ENCODE results near the gene SH3RF3. TPM values are rescaled to one million over a fixed set of nuclear protein-coding genes. Genes with fewer than 3 reads are reported as not detected.

The SH3RF3 gene
- total RNA-seq, 1 donor from 2014 or later: 0.23 TPM

DNA sequence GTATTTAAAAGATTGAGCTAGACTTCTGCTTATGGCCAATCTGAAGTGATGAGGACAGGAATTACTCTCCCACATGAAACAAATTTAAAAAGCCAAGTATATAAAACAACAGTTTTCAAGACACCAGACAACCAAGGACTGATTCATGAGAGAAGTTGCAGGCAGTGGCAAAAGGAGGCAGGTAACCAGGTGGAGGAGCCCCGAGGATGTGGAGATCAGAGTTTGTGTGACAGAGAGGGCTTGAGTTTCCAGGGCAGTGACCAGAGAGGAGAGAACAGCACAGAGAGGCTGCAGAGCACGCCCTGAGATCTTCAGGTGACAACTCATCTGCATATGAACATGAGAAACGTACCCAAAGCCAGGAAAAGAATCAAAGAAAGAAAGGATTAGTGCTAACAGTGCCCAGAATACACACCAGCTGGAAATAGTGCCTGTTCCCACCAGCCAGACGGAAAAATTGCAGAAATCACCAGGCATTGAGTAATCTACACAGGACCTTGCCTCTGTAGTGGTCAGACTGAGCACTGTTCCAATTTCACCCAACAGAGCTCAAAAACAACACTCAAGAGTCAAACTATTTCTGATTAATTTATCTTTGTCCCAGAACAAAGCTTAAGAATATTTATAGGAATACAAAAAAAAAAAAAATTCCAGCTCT lies 311.6 kb downstream of the SH3RF3 start:
- intact Hi-C loops (cut with micrococcal nuclease): no loop called here

DNA sequence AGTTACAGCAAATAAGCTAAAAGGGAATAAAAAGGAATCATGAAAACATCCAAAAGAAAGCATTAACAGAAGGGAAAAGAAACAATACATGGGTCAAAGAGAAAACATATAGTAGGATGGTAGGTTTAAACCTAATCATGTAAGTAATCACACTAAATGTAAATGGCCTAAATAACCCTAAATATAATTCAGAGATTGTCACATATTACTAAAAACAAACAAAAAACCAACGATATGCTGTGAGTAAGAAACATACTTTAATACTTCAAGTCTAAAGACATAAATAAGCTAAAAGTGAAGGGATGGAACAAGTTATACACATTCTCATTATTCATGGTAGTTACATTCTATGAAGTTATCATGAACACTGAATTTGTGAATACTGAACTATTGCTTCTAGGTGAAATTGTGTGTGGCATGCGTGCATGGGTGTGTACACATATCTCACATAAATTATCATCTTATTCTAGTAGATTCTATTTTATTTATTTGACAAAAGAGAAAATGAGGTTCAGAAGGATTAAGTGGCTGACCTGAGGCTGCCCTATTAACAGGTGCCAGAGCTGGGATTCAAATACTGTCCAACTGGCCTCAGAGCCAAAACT lies 313.8 kb downstream of the SH3RF3 start:
- intact Hi-C loops (cut with micrococcal nuclease): no loop called here

DNA sequence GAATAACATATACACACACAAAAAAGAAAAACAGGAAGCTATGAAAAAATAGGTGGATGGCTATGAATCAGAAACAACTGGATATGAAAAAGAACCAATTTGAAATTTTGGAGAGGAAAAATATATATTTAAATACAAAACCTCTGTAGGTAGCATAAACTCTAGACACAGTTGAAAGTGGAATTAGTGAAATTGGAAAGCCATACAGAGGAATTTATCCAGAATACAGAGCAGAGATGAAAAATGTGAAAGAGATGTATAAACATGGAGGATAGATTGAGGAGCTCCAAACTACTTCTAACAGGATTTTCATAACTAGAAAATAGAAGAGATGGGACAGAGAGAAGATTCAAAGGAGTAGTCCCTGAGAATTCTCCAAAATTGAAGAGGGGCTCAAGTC lies 315.9 kb downstream of the SH3RF3 start:
- intact Hi-C loops (cut with micrococcal nuclease): no loop called here

DNA sequence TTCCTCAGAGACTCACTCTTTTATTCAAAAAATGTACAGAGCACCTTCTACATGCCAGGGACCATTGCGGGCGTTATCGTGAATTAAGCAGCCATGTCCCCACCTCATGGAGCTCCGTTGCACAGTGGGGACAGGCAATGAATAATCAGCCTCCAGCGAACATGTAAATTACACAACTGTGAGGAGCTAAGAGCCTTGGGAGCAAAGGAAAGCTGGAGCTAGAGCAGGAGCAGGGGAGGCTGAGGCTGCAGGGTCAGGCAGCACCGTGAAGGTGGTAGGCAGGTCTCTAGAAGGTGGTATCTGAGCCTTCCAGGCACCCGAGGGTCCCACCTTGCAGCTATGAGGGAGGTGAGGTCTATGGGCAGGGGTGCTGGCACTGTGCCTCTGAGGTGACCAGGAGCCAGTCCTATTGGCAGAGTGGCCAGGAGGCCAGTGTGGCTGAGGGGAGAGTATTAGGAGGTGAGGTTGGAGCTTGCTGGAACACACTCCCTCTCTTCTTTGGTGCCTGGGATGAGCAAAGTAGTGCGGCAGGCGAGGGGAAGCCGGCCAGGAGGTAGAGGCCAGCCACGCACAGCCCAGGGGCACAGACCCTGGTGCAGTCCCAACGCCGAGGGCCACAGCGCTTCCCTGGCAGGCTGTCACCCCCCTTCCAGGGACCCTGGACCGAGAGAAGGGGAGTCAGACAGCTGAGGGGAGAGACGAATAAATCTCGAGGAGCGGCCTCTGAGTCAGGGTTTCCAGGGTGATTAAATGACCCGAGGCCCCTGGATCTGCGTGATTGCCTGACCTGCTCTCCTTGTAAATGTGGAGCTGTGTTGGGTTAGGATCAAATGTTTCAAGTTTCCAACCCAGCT lies 317.5 kb downstream of the SH3RF3 start:
- intact Hi-C loops (cut with micrococcal nuclease): no loop called here

DNA sequence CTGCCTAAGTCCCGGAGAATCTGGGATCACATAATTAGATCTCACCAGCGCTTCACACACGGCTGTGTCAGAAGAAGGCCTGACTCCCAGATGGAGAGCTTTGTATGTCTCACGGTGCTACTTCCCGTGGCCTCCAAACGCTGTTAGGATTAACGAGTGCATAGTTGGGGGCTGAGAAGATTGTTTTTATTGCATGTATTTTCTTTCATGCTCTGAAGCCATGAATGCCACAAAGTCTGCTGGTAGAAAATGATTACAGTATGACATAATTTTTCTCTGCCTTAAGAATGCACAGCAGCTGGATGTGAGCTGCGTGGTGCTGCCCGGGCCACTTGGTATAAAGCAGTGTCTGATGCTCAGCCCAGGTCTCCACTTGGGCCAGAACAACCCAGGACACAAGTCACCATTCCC lies 318.3 kb downstream of the SH3RF3 start:
- intact Hi-C loops (cut with micrococcal nuclease): no loop called here

DNA sequence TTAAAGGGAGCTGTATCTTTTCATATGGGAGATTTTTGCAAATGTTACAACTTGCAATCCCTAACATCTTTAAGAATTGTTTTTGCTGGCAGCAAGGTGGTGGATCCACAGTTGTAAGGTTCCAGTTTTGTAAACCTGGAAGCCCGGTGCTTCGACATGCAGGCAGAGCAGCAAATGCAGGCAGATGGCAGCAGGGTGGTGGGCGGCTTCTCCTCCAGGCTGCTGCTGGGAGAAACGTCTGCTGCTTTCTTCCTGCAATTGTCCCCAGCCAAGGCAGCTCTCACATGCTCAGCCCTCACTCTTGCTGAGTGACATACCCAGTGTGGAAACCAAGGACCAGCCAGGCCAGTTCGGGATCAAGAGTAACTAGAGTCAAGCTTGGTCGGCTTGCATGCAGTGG lies 318.8 kb downstream of the SH3RF3 start:
- intact Hi-C loops (cut with micrococcal nuclease): no loop called here

DNA sequence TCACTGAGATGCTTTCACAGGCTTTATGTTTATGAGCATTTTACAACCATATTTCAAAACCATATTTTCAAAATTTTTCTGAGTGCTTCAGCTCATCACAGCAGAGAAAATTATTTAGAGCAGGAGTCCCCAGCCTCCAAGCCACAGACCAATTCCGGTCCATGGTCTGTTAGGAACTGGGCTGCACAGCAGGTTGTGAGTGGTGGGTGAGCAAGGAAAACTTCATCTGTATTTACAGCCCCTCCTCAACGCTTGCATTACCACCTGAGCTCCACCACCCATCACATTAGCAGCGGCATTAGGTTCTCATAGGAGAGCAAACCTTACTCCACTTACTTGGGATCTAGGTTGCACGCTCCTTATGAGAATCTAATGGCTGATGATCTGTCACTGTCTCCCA lies 319.2 kb downstream of the SH3RF3 start:
- intact Hi-C loops (cut with micrococcal nuclease): no loop called here

DNA sequence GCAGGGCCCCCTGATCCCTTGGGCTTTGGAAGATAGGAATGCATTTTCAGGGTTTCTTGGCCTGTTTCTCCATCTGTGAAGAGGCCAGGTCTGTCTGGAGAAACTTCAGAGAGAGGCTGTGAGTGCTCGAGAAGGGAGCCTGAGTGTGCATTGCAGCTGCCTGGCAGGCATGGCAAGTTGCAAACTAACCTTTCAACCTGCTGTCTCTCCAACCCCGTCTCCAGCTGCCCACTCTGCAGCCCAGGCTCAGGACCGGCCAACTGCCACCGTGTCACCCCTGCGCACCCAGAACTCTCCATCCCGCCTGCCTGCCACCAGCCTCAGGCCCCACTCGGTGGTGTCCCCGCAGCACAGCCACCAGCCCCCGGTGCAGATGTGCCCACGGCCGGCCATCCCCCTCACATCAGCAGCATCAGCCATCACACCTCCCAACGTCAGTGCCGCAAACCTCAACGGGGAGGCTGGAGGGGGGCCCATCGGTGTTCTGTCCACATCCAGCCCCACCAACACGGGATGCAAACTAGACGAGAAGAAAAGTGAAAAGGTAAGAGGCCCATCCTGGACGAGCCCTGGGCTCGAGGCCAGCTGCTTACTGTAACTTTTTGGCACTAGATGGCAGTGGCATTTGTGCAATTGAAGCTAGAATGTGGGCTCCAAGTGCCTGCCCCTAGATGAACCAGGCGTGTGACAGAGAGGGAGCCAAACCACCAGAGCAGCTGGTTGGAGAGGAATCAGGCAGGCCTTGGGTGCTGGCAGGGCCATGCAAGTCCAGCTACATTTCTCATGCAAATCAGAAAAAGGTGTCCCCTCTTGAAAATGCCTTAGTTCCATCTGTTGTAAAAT lies 320.2 kb downstream of the SH3RF3 start:
- intact Hi-C loops (cut with micrococcal nuclease): no loop called here

DNA sequence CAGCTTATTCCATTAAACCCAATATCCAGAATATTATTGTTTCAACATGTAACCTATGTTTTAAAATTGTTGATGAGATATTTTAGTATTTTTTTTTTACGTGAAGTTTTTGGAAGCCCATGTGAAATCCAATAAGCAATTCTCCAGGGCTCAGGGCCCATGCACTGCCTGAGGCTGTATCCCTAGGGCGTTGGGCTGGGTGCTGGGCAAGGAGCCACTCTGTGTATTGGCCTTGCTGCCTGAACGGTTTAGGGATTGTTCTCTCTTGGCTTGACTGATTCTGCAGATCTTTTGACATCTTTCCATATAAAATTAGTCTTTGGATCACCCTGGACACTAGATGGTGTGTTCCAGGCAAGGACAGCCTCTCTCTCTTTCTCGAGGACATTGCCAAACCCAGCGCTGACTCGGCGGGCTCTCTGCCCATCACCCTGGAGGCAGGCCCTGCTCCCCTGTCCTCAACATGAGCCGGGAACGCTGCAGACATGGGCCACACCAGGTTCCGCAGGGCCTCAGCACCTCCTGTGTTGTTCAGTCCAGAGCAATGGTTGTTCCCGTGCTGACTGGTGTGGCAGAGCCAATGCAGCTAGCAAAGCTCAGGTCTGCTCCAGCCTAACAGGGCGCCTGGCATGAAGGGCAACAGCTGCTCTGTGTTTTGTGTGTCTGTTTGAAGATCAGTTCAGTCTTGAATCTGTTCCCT lies 321.7 kb downstream of the SH3RF3 start:
- intact Hi-C loops (cut with micrococcal nuclease): no loop called here

DNA sequence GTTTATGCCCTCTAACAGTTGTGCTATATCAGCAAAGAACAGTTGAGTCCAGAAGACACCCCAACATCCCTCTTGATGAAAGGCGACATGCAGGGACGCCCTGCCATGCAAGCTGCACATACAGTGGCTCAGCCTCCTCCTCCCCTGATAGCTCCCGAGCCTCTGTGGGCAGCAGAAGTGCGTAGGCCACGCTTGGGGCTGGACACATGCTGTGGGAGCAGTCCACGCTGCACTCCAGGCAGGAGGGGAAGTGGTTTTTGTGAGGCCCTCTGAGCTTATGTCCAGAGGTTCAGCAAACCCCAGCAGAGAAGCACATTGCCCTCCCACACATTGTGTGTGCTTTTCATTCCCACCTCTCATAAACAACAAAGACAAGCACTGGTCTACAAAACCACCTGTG lies 322.7 kb downstream of the SH3RF3 start:
- intact Hi-C loops (cut with micrococcal nuclease): no loop called here

DNA sequence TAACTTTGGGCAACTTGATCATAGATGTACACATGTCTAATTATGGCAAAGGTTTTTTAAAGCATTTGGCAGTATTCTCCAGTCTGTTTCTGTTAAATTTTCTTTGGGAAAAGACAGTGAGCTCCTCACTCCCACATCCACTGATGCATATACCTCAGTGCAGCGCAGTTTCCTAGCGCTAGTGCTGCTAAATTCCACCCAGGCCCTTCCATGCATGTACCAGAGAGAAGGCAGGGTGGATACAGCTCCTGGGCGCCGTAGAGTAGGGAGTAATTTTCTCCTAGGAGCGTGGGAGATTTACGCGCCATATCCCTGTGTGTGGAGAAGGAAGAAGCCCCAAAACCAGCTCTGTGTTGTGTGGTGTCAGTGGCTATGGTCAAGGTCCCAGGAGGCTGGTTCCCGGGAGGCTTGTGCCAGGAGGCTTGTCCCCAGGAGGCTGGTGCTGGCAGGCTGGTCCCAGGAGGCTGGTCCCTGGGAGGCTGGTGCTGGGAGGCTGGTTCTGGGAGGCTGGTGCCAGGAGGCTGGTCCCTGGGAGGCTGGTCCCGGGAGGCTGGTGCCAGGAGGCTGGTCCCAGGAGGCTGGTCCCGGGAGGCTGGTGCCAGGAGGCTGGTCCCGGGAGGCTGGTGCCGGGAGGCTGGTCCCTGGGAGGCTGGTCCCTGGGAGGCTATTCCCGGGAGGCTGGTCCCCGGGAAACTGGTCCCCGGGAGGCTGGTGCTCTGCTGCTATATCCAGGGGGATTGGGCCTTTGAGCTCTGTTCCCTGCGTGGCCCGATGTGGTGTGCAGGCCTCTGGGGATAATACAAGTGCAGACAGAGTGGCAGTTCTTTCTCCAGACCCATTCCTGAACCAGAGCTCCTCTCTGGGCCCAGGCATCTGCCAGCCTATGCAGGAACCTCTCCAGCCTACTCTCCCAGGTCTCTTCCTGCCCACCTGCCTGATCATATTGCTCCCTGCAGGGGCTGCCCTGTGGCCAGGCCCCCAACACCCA lies 323.6 kb downstream of the SH3RF3 start:
- intact Hi-C loops (cut with micrococcal nuclease): no loop called here

DNA sequence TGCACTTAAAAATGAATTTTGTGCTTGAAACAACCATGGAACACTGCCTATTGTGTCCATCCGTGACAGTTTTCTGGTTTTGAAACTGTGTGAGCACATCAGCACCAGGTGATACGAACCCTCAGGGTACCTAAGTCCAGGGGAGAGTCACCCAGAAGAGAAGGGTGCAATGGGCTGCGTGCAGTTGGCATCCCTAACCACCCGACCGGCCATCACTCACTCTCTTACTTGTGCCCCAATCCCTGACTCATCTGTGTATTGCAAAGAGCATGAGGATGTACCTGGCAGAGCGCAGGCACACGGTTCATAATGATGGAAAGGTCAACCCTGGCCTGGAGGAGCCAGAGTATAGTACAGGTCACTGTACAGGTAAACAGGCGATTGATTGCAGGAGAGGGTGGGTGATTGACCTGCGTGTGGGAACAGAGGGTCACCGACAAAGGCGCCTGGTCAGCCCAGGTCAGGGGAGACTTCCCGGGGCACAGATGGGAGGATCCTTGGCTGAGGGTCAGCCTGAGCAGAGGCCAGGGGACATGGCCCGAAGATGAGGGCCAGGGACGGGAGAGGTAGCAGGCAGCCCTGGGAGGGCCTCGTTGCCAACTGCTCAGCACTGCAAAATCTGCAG lies 324.5 kb downstream of the SH3RF3 start:
- intact Hi-C loops (cut with micrococcal nuclease): no loop called here

DNA sequence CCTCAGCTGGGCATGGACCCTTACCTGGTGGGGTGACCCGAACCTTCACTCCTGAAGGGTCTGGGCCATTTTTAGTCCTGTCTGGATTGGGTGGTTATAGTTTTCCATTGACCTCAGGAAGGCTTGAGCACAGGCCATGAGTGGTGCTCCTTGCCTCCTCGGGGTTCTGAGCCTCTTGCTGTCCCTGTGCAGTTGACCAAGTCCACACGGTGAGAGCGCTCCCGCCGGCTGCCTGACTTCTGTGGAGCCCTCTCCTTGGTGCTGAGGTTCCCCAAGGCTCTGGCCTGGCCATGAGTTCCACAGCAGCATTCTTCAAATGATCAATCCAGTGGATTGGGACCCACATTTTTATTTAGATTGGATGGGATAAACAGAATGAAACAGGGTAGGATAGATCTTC lies 325.3 kb downstream of the SH3RF3 start:
- intact Hi-C loops (cut with micrococcal nuclease): no loop called here

DNA sequence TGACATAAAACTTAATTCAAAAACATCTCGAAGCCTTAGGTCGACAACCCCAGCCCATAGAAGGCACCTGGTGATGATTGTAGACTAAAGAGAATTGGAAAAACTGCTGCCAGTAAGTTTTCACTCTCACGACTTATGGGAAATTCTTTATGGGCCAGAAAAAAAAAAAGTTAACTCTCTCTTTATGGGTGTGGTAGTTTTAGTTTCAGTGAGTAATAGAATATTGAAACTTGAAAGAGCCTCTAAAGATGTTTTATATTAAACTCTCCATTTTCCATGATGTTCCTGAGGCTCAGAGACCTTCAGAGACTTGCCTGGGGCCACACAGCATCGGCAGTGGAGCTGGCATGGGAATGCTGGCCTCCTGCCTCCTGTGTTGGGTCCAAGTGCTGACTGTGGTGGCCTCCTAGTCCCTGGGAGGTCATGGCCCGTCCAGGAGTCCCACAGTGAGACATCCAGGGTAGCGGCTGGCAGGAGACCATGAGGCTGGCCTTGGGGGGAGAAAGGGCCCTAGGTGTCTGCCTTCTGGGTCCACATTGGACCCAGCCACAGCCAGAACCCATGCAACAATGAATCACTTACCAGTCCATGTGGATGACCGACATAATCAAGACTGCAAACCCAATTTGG lies 325.9 kb downstream of the SH3RF3 start:
- intact Hi-C loops (cut with micrococcal nuclease): no loop called here

DNA sequence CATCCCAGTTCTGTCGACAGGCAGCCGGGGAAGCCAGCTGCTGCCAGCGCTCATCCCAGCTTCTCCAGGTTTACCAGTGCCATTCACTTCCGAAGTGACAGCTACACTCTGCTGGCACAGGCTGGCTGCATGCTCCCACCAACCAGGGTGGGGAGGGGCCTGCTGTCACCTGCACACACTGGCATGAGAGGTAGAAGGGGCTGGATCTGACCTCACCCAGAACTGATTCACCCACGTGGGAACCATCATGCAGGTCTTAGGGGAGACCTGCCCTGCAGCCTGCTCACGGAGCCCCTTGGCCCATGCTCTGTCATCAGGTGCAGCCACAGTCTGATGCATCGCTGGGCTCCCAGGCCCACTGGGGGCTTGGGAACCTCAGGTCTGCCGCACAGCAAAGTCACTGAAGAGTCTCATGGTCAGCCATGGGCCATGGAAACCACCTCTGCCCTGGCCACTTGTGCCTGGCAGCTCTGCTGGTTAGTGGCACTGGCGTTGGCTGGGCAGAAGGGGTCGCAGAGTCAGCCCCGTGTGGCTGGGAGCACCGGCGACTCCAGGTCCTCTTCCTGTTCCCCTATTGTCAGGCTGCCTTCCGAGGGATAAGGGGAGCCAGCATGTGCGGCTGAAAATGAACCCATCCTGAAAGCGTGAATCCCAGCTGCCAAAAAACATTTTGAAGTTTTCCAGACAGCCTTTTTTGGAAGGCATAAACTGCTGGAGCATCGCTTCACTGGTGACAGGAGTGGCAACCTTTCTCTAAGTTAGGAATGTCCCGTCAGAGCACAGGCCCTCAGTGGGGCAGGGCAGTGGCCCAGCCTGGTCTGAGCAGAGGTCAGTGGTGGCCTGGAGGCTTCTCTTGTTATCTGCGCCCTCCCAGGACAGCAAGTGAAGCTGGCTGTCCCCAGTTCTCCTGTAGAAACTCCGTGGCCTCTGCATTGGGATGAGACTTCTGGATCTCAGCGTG lies 327.0 kb downstream of the SH3RF3 start:
- intact Hi-C loops (cut with micrococcal nuclease): no loop called here

DNA sequence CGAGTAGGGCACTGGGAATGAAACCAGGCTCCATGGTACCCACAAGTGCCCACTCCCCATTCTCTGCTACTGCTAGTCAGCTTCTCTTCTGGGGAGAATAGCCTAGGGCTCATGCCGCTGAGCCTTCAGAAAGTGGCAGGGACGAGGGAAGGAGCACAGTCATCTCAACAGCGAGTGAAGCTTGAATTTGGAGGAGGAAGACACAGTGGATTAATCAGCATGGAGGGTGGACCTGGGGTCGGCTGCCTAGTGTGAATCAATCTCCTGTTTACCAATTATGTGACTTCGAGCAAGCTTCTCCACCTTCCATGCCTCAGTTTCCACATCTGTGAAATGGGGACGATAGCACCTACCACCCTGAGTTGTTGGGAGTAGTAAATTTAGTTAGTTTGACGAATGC lies 327.8 kb downstream of the SH3RF3 start:
- intact Hi-C loops (cut with micrococcal nuclease): no loop called here

DNA sequence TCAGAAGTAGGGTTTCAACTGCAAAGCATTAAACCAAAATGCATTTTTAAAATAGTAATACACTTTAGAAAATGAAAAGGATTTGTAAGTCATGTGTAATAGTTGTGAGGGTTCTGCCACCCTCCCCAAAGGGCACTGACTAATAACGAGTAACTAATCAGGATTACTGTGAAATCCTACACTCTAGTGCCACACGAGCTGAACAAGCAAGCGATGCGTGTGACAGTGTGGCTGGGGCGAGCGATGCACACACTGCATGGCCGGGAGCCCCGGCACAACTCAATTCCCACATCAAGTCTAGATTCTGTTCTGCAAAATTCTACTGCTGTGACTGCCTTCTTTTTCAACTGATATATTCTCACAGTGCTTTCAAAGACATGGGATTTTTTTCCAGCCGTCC lies 328.4 kb downstream of the SH3RF3 start:
- intact Hi-C loops (cut with micrococcal nuclease): no loop called here

DNA sequence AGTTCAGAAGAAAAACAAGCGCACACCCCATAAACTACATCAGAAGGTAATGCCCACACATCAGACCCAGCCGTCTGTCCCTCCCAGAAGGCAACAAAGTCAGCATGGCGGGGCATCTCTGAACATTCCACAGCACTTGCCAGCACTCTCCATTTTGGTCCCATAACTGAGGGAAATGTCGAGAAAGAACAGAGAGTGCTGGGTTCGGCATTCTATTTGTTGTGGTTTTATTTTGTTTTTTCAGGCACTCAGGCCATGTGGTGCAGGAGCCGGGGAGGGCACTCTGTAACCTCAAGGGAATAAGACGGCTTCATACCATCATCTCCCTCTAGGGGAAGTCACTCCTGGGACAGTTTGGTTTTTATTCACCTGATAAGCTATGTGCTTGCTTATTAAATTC lies 328.8 kb downstream of the SH3RF3 start:
- intact Hi-C loops (cut with micrococcal nuclease): no loop called here

All from T-helper 2 cell treated with Interferon-gamma antibody and Interleukin-4, amounts not matched to agents 100 ng/mL and 5 ng/mL, for 36 hours (primary cell).